HFF-Myc (cell line): ENCODE data around the gene SPO11.

Experiments used
- DNase-seq: peaks from one replicate; pipeline ENCODE4 v3.0.0-alpha.2; 2011; ENCODE audit warnings: low read depth; ENCODE audit errors: extremely low read depth
- H3K4me3 ChIP-seq: replicated peaks from 2 replicates; pipeline ENCODE4 v1.5.1; 2011; ENCODE audit warnings: low read depth, mild to moderate bottlenecking, control low read depth, low read length
- TF ChIP-seq, protein P1 (sequence below): IDR thresholded peaks from 2 replicates; pipeline ENCODE4 v1.5.1; 2012; ENCODE audit warnings: mild to moderate bottlenecking, low read depth, low read length, control low read depth; ENCODE audit errors: missing control alignments

Gene SPO11

DNA sequence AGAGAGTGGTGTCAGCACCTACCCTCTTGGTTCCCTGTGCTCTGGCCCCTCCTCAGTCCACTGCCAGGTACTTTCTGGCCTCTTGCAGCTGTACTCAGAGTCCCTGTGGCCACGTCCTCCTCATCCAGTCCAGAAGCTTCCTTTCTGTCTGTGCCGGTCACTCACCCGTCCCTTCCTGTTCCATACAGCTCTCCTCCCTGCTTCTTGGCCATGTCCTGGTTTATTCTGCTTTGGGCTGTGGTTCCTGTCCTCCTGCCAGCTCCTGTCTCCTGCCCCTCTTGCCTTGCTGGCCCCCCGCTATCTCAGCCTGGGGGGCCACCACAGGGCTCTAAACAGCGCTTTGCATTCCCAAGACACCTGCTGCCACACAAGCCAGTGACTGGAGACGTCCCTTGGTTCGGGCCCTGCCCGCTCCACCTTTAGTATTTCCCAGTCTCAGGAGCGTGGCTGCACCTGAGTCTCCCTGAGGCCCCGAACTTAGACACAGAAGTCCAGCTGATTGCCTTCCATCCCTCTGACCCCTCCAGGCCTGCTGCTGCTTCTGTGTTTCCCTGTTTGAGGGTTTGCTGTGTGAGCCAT lies 46.1 kb downstream of the SPO11 start:
- TF ChIP-seq, protein P1, sequence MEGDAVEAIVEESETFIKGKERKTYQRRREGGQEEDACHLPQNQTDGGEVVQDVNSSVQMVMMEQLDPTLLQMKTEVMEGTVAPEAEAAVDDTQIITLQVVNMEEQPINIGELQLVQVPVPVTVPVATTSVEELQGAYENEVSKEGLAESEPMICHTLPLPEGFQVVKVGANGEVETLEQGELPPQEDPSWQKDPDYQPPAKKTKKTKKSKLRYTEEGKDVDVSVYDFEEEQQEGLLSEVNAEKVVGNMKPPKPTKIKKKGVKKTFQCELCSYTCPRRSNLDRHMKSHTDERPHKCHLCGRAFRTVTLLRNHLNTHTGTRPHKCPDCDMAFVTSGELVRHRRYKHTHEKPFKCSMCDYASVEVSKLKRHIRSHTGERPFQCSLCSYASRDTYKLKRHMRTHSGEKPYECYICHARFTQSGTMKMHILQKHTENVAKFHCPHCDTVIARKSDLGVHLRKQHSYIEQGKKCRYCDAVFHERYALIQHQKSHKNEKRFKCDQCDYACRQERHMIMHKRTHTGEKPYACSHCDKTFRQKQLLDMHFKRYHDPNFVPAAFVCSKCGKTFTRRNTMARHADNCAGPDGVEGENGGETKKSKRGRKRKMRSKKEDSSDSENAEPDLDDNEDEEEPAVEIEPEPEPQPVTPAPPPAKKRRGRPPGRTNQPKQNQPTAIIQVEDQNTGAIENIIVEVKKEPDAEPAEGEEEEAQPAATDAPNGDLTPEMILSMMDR = no peak

DNA sequence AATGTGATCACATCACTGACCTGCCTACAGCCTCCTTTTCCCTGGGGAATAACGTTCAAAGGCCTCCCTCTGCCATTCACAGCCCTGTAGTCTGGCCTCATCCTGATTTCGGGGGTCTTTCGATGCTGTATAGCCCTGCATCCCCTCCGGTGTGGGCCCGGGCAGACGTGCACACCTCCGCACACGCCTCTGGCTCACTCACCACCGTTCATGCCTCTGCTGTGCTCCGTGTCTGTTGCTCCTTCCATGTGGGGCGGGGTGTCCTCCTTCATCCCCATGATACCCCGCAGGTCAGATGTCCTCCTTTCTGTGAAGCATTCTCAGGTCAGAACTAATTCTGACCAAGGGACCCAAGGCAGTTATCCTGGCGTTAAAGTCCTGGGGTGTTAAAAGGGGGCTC lies 47.7 kb downstream of the SPO11 start:
- DNase-seq = no peak
- TF ChIP-seq, protein P1 = no peak
- H3K4me3 ChIP-seq = no peak overlapping the region

More for the DNA sequence above, 46.1 kb downstream of the SPO11 start:
- no peak overlapping the region for H3K4me3 ChIP-seq
- DNase-seq = no peak

DNA sequence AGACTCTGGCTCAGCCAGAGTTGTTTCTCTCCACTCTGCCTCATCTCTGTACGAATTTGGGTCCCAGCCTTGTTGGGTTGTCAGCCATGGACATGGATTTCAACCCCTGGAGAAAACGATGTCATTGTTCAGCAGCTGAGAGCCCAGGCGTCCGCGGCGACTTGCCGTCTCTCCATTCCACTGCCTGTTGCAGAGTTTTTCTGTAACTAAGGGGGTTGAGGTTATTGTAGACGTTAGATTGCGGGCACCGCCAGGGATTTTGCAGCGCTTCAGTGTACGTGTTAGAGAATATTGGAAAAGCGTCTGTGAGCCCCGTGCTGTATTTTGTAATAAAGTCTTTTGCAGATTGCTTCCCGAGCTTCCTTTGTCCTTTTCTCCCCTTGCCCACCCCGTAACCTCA lies 48.5 kb downstream of the SPO11 start:
- H3K4me3 ChIP-seq = no peak overlapping the region
- no peak for DNase-seq
- TF ChIP-seq, protein P1 = no peak

DNA sequence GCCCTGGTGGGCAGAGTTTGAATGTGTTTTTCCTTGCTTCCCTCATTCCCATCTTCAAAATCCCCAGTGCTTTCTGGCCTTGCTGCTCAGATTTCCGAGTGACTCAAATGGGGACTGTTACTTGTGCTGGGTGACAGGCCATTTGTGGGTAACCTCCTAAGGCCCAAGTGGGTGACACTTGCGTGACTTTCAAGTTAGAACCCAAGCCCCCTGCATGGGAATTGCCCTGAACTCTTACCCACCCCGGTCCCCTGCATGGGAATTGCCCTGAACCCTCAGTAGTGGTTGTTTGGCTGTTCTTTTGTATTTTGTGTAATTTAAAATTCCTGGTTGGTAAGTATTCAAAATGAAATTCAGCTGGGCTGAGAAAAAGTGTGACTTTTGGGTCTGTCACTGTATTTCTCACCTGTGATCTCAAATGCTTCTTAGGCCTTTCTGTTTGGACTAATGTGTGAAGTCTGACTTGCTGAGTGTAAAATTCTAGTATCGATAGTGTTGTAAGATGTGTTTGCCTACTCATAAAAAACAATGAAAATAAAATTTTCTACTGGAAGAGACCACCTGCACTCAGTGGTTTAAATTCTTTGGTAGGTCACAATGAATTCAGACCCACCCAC lies 49.2 kb downstream of the SPO11 start:
- TF ChIP-seq, protein P1 = no peak
- H3K4me3 ChIP-seq = no peak overlapping the region
- no peak for DNase-seq

DNA sequence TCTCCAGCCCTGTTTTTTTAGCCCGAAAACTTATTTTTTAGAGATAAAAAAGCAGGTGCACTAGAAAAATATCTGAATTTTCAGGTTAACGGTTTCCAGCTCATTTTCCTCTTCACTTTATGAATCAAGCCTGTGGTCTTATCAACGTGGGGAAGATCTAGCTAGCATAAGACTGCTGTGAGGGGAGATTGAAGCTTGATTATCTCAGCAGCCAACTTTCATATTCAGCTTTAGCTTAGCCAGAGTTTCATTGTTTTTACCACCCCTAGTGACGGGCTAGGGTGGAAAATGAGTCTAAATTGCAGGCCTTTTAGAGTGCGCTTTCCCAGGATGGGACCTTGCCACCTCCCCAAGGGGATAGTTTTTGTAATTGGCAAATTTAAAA lies 49.7 kb downstream of the SPO11 start:
- H3K4me3 ChIP-seq = no peak overlapping the region
- no peak for DNase-seq
- TF ChIP-seq, protein P1 = no peak

DNA sequence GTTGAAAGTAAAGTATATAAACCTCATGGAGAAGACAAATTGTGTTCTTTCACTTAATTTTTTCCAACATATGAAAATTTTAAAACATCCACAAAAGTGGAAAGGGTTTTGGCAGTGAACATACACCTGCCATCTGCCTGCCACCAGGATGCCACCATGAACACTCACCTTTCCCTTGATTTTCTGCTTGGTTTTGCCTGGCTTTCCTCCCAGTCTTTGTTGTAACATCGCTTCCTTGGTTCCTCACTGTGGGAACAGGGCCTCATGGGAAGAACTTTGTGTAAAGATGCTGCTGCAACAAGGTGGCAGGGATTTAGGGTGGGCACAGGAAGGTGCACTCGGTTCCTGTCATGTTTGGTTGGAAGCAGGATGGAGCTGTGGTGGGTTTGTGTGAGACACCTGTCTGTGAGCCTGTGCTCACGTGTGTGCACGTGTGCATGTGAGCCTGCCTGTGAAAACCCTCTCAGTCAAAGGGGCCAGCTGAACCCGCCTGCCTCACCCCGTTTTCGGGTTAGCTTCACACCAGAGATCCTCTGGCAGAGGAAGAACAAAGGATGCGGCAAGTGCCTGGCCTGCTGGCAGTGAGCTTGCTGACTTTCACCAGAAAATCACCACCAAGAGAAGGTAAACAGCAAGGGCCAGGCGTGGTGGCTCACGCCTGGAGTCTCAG lies 50.6 kb downstream of the SPO11 start:
- TF ChIP-seq, protein P1 = no peak
- no peak for DNase-seq
- H3K4me3 ChIP-seq = no peak overlapping the region
